Hematopoietic multipotent progenitor cell treated with erythropoietin and hydrocortisone succinate and interleukin-3 and kit ligand, for 17 days (in vitro differentiated cells): ENCODE results near the gene ZNF354C.

Experiments used
- DNase-seq: peaks from one replicate; pipeline ENCODE4 v3.0.0-alpha.2; 2015; ENCODE audit warnings: low spot score

Gene ZNF354C

GRCh38 chr5:179113945-179114641, 53.9 kb downstream of the ZNF354C start:
- DNase-seq: no peak

- DNase-seq: no peak
Measured at GRCh38 chr5:179114756-179115155, 54.6 kb downstream of the ZNF354C start.

- no peak for DNase-seq
Measured at GRCh38 chr5:179115307-179115706, 55.1 kb downstream of the ZNF354C start.

- DNase-seq: no peak
Measured at GRCh38 chr5:179115845-179116524, 55.8 kb downstream of the ZNF354C start.

- no peak for DNase-seq
Measured at GRCh38 chr5:179118338-179118737, 58.2 kb downstream of the ZNF354C start.

- DNase-seq: no peak
Measured at GRCh38 chr5:179118756-179119414, 58.7 kb downstream of the ZNF354C start.

- no peak for DNase-seq
Measured at GRCh38 chr5:179119415-179120170, 59.4 kb downstream of the ZNF354C start.

- no peak for DNase-seq
Measured at GRCh38 chr5:179120421-179120861, 60.3 kb downstream of the ZNF354C start.

- no peak for DNase-seq
Measured at GRCh38 chr5:179120951-179121666, 60.9 kb downstream of the ZNF354C start.

GRCh38 chr5:179121667-179122111, 61.5 kb downstream of the ZNF354C start:
- DNase-seq: no peak

GRCh38 chr5:179122411-179123108, 62.4 kb downstream of the ZNF354C start:
- no peak for DNase-seq

GRCh38 chr5:179123109-179123426, 62.9 kb downstream of the ZNF354C start:
- no peak for DNase-seq

GRCh38 chr5:179123491-179124272, 63.5 kb downstream of the ZNF354C start:
- DNase-seq: no peak

- no peak for DNase-seq
Measured at GRCh38 chr5:179124273-179124852, 64.2 kb downstream of the ZNF354C start.

- no peak for DNase-seq
Measured at GRCh38 chr5:179124853-179125788, 64.9 kb downstream of the ZNF354C start.

- no peak for DNase-seq
Measured at GRCh38 chr5:179125789-179126505, 65.8 kb downstream of the ZNF354C start.

- no peak for DNase-seq
Measured at GRCh38 chr5:179126506-179126991, 66.4 kb downstream of the ZNF354C start.
